NCI-H748 (cell line): Measurements from ENCODE around the gene KCNK7.

Experiments used
- DNase-seq: peaks from one replicate; lab custom pipeline; 2025; ENCODE audit not compliant: unreplicated experiment; lab: John Stamatoyannopoulos, UW

Gene KCNK7

GRCh38 chr11:65558930-65559509, 36.6 kb downstream of the KCNK7 start:
- DNase-seq = no peak

- peak; percentile 67 for DNase-seq
Measured at GRCh38 chr11:65558002-65558929, 37.3 kb downstream of the KCNK7 start, which contains the start of gene LTBP3. LTBP3 (minus strand) TSS chr11:65558359; CDS start chr11:65557959, 400 bp downstream.

- peak; percentile 47 for DNase-seq
Measured at GRCh38 chr11:65557280-65558001, 38.2 kb downstream of the KCNK7 start.

DNA sequence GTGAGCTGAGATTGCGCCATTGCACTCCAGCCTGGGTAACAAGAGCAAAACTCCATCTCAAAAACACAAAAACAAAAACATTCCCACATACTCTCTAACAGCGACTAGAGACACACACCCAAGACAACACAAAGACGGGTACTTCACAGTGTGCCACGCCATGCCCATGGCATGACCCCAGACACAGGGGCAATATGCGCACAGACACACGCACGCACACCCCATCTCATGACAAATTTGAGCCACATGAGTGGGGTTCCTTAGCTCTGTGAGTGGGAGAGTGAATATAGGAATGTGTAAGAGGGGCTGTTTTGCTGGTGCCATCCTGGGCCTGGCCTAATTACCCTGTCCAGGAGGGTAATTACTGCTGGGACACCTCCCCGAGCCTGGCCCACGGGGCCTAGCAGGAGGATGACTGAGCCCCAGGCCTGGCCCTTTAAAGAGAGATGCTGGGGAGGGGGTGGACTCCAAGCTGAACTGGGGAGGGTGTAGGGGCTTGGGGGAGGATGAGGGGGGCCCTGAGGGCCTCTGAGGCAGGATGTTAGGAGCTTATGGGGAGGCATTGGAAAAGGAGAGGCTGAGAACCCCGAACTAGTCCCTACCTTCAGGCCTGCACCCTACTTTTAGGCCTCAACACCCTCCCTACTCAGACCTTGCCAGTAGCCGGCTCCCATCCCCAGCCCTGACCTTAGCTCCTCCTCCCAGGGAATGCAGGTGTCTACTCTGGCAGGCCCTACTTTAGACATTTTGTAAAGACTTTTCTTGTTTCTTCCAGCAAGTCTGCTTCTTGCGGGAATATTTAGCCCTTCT, 38.9 kb downstream of the KCNK7 start:
- no peak for DNase-seq

GRCh38 chr11:65555693-65556231, 39.8 kb downstream of the KCNK7 start:
- DNase-seq = no peak

DNA sequence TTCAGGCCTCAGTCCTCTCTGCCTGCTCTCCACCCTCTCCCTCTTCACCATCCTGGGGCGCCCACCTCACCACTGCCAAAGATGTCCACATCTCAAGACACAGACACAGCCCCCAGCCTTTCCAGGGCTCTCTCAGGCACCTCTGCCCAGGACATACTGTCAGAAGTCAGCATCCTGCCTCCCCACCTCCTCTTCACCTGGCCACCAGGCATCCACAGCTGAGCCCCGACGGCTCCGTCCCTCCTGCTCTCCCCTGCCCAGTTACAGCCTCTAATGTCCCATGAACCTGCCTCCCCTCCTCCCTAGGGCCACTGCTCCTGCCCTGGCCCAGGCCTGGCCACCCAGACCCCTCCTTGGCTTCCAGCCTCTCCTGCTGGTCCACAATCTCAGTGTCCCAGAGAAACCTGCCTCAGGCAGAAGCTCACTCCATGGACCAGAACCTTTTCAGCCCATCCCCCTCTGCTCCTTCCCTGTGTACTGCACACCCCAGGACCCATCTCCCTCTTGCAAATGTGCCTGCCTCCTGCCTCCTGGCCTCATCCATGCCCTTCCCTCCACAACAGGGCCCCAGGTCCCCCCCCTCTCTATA, 40.7 kb downstream of the KCNK7 start:
- DNase-seq = no peak

DNA sequence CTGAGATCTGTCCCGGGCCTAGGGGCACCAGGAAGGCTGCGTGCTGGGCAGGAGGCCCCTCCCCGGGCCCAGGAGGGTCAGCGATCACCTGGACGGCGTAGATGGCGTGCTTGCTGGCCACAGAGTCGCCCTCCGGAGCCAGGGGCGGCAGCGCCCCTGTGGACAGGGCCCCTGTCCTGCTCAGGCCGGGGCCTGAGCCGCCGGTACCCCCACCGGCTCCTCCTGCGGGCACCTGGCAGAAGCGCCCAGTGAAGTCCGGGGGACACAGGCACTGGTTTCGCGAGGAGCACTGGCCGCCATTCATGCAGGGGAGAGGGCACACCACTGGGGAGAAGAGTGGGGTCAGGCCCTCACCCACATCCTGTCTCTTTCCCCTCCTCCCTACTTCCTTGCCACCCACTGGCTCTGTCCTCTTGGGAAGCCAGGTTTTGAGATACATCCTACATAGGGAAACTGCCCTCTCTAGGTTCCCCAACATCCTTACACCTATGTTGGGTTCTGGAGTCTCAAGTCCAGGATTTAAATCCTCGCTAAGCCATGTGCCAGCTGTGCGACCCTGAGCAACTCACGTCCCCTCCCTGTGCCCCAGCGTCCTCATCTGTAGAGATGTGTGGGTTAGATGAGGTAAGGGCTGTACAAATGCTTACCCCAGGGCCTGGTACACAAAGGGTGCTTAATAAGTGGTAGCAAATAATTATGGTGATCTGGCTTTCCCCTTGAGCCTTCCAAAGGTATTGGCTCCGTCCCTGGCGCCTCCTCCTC, 41.4 kb downstream of the KCNK7 start:
- DNase-seq = no peak

- no peak for DNase-seq
Measured at GRCh38 chr11:65553301-65554001, 42.1 kb downstream of the KCNK7 start.

- peak; percentile 23 for DNase-seq
Measured at GRCh38 chr11:65552388-65552951, 43.1 kb downstream of the KCNK7 start.

DNA sequence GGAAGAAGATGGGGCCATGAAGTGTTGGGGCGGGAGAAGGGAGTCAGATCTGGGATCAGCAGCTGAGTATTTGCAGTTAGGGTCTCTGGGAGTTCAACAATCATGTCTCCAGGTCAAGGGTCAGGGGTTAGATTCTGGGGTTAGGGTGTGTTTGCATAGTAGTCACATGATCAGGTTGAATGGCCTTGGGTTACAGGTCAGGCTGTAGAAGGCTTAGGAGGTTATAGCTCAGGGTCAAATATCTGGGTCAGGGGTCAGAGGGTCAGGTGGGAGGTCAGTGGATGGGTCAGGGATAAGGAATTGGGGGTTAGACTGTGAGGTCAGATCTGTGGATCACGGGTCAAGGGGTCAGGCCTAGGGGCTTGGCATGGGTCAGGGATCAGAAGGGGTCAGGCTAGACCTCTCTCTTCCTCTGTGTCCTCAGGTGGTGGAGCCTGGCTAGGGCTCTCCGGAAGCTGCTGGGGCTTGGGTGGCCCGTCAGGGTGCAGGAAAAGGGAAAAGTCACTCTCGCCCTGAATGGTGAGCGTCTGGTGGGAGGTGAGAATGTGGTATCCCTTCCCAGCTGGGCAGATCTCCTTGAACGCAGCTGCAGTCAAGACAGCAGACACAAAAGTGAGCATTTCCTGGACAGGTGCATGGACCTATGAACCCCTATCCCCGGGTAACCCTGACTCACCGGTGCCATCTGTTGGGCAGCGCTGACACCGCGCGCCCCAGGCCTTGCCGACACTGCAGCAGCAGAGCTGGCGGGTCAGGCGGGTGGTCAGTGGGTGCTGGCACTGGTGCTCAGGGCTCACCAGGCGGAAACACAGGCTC, 43.8 kb downstream of the KCNK7 start:
- DNase-seq = peak; percentile 88

DNA sequence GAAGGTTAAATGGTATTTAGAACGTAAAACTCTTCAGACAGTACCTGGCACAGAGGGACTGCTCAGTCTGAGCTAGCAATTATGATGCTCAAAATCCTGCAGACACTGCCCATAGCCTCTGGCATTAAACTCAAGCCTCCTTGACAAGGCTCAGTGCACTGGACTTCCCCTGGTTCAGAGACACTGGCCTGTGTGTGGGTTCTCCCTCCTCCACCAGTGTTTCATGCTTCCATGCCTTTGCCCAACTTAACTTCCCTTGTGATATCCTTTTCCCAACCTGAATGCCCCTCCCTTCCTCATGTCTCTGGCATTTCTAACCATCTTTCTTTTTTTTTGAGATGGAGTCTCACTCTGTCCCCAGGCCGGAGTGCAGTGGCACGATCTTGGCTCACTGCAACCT, 46.5 kb downstream of the KCNK7 start:
- no peak for DNase-seq

- no peak for DNase-seq
Measured at GRCh38 chr11:65548395-65548794, 47.2 kb downstream of the KCNK7 start.

DNA sequence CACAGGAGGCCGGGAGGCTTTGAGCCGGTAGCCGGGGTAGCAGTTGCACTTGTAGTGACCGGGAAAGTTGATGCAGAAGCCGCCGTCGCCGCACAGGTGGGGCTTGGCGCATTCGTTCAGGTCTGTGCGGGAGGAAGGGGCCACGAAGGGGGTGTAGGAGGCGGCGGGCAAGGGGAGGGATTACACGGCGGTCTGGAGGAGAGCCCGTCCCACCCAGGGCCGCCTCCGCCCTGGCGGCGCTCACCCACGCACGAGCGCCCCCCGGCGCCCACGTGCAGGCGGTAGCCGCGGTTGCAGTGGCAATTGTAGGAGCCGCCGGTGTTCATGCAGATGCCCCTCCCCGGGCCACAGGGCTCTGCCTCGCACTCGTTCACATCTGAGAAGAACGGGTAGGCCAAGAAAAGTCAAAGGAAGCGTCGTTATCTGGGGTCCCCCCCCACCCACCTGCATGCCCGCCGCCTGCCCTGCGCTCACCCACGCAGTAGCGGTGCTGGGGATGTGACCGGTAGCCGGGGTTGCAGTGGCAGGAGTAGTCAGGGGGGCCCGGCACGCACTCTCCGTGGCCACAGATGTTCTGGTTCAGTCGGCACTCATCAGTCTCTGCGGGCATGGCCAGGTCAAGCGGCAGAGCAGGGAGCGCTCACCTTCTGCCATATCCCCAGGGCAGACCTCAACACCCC, 48.0 kb downstream of the KCNK7 start:
- DNase-seq = no peak

DNA sequence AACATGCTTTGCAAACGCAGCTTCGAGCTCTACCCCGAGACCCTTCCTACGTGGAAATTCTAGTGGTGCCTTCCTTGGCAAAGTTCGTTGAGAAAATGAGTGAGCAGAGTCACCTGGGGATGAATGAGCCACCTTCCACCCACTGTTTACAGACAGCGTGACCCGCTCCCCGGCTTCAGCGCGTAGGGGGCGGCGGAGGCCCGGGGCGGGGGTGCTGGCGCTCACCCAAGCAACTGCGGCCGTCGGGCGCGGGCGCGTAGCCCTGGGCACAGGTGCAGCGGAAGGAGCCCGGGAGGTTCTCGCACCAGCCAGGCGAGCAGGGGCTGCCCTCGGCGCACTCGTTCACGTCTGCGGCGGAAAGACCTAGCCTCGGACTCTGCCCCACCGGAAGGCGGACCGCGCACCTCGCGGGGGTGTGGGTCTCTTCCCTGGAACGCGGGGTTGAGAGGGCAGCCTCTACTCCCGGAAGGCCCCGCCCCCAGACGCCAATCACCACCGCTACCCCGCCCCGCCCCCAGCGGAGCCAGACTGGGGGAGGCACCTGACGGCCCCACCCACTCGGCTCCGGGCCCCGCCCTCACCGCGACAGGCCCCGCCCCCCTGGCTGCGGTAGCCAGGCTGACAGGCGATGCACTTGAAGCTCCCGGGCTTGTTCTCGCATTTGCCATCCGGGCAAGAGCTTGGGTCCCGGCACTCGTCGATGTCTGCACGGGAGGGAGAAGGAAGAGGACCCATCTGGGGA, 49.2 kb downstream of the KCNK7 start:
- DNase-seq = peak; percentile 88

GRCh38 chr11:65545853-65546216, 49.8 kb downstream of the KCNK7 start:
- peak; percentile 43 for DNase-seq
